Upper lobe of left lung (tissue), 6 donors: Measurements from ENCODE around the gene FIBCD1. TPM values are rescaled to one million over a fixed set of nuclear protein-coding genes. Genes with fewer than 3 reads are reported as not detected.

Experiments
- ATAC-seq, 2 donors: fragments of 200-7000 bp; cut with Tn5 transposase; one replicate each; pipeline ENCODE4 v1.9.1; 2022; ENCODE audit warnings: mild to moderate bottlenecking in 2 of 2, moderate library complexity in 2 of 2; ENCODE audit not compliant: low FRiP score in 2 of 2
- DNase-seq, 2 donors: peaks; one replicate each; pipeline ENCODE4 v3.0.0-alpha.2; 2019 to 2020
- H3K27ac ChIP-seq, 4 donors: fragments of 200-600 bp; sonication (generic); one replicate each; pipeline ENCODE4 v1.5.1; 2016 to 2019
- H3K27me3 ChIP-seq, 4 donors: fragments of 200-600 bp; sonication (generic); one replicate each; pipeline ENCODE4 v1.5.1; 2017 to 2019
- H3K36me3 ChIP-seq, 4 donors: fragments of 200-600 bp; sonication (generic); one replicate each; pipeline ENCODE4 v1.5.1; 2016 to 2019
- H3K4me1 ChIP-seq, 4 donors: fragments of 200-600 bp; sonication (generic); one replicate each; pipeline ENCODE4 v1.5.1; 2018 to 2019
- H3K4me3 ChIP-seq, 4 donors: fragments of 200-600 bp; sonication (generic); one replicate each; pipeline ENCODE4 v1.5.1; 2017 to 2019; ENCODE audit warnings: mild to moderate bottlenecking in 2 of 4, moderate library complexity in 1 of 4
- H3K9me3 ChIP-seq, 4 donors: fragments of 200-600 bp; sonication (generic); one replicate each; pipeline ENCODE4 v1.5.1; 2018 to 2019
- CTCF ChIP-seq, 6 experiments: fragments of 450-650 bp in 4 of 6; fragments of 200-600 bp in 2 of 6; sonication (generic) in 2 of 6; IDR thresholded peaks; one replicate each; pipeline ENCODE4 v1.5.1; 2016 to 2019; ENCODE audit warnings: antibody characterized with exemption in 6 of 6
- EP300 ChIP-seq, 4 donors: sonication (generic); formaldehyde crosslinking; IDR thresholded peaks; one replicate each; pipeline ENCODE4 v1.5.1; 2017; ENCODE audit warnings: antibody characterized with exemption in 4 of 4, control low read depth in 2 of 4
- POLR2A ChIP-seq, 4 donors: fragments of 450-650 bp; IDR thresholded peaks; one replicate each; pipeline ENCODE4 v1.5.1; 2016 to 2017; ENCODE audit warnings: antibody characterized with exemption in 4 of 4, mild to moderate bottlenecking in 2 of 4
- POLR2AphosphoS5 ChIP-seq, 2 donors: sonication (generic); formaldehyde crosslinking; IDR thresholded peaks; one replicate each; pipeline ENCODE4 v1.5.1; 2017; ENCODE audit warnings: antibody characterized with exemption in 2 of 2
- WGBS, 2 donors: methylation state at CpG; one replicate each; pipeline ENCODE4 v1.1.5; 2017 to 2018; 5-methylcytosine and 5-hydroxymethylcytosine counted together
- total RNA-seq, 6 donors: library from RNA; depleted of rRNA in 4 of 6; stranded (reverse); fragments of >200 nt in 4 of 6; gene quantifications; one replicate each; pipeline versions ENCODE4 v1.1.0 to v1.2.1, GENCODE V29; 2016 to 2021
- donor health status: DM: no; HTN: no; CAD: no; lungs with moderate emphysema.
- donor health status: DM: no; HTN: yes; CAD: no; lungs with severe emphysema.

The FIBCD1 gene
- total RNA-seq, 6 donors from 2014 or later = 0.30 to 15.8 (median 4.1) TPM

GRCh38 chr9:130881516-130881915, 57.5 kb downstream of the FIBCD1 start:
- H3K4me1 ChIP-seq = no peaks in the 10 kb centered on the region
- TF ChIP-seq POLR2AphosphoS5 (IDR thresholded peaks at IDR 0.05) (no peak), POLR2A (IDR thresholded peaks at IDR 0.05) (no peak), CTCF (IDR thresholded peaks at IDR 0.05) (no peak), EP300 (IDR thresholded peaks at IDR 0.05) (no peak)
- ATAC-seq (no peak), DNase-seq (no peak)
- H3K27ac ChIP-seq = no peak overlapping the region
- H3K36me3 ChIP-seq = peaks cover 35 to 88% (median 82%) of the 10 kb centered on the region in 4 donors
- 92 to 93% methylated on average over 6 of the region's 6 CpGs for WGBS, 2 donors
- no peaks in the 10 kb centered on the region for H3K27me3 ChIP-seq
- H3K9me3 ChIP-seq = no peaks in the 10 kb centered on the region
- H3K4me3 ChIP-seq = no peak overlapping the region

DNA sequence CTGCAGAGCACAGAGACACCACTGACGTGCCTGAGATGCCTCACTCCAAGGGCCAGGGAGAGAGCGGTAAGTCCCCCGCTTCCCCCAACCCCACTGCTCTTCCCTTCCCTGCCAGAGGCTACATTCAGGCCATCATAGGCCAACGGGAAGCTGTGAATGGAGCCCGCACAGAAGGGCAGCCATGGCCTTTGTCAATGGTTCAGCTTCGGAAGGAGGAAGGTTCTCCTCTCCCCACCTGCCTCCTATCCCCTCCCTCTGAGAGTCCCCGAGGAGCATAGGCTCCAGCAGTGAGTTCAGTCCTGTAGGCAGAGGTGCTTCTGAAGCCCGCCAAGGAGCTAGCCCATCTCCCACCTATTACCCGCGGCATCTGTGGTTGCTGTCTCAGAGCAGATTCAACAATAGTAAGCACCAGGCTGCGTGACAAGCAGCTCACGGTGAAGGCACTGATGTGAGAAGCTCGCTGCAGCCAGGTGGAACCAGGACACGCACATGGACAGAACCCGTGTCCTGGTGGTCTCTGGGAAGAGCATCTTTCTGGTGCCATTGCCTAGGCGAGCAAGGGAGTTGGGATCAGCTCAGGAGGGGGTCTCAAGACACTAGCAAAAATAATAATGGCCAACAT, 58.3 kb downstream of the FIBCD1 start:
- no peaks in the 10 kb centered on the region for H3K27me3 ChIP-seq
- peaks cover 31 to 86% (median 77%) of the 10 kb centered on the region in 4 donors for H3K36me3 ChIP-seq
- 93 to 96% methylated on average over 8 to 14 of the region's 16 CpGs for WGBS, 2 donors
- H3K4me1 ChIP-seq = no peaks in the 10 kb centered on the region
- ATAC-seq (no peak), DNase-seq (no peak)
- H3K4me3 ChIP-seq = no peak overlapping the region
- no peaks in the 10 kb centered on the region for H3K9me3 ChIP-seq
- no peak overlapping the region for H3K27ac ChIP-seq
- TF ChIP-seq EP300 (IDR thresholded peaks at IDR 0.05) (no peak), POLR2AphosphoS5 (IDR thresholded peaks at IDR 0.05) (no peak), CTCF (IDR thresholded peaks at IDR 0.05) (no peak), POLR2A (IDR thresholded peaks at IDR 0.05) (no peak)

DNA sequence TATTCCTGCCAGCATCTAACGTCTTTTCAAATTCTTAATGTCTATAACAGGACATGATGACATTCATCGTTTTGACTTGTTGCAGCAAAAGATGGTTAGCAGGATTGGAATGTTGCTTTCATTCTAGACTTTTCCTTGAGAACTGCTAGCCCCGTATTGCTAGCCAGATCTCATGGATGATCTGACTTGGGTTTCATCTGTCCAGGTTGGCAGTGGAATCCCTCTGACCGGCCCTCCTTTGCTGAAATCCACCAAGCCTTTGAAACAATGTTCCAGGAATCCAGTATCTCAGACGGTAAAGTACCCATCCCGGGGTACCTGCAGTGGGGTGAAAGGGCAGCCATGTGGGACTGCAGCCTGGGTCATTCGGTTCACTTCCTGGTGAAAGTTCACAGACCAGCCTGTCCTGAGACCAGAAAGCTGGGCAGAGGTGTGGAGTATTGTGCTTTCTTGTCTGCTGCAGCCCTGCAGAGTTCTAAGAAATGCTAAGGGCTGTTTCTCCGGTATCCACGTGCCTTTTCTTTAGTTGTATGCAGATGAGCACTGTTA, 59.1 kb downstream of the FIBCD1 start:
- no peaks in the 10 kb centered on the region for H3K27me3 ChIP-seq
- no peak for DNase-seq
- no peaks in the 10 kb centered on the region for H3K9me3 ChIP-seq
- no peak overlapping the region for H3K4me3 ChIP-seq
- ATAC-seq = no peak
- no peak for TF ChIP-seq CTCF (IDR thresholded peaks at IDR 0.05)
- TF ChIP-seq POLR2AphosphoS5 (IDR thresholded peaks at IDR 0.05) = no peak
- no peak for TF ChIP-seq POLR2A (IDR thresholded peaks at IDR 0.05)
- TF ChIP-seq EP300 (IDR thresholded peaks at IDR 0.05) = no peak
- WGBS, 2 donors = 90 to 92% methylated on average over 9 of the region's 9 CpGs
- no peaks in the 10 kb centered on the region for H3K4me1 ChIP-seq
- H3K36me3 ChIP-seq = peaks cover 28 to 86% (median 76%) of the 10 kb centered on the region in 4 donors
- H3K27ac ChIP-seq = no peak overlapping the region

DNA sequence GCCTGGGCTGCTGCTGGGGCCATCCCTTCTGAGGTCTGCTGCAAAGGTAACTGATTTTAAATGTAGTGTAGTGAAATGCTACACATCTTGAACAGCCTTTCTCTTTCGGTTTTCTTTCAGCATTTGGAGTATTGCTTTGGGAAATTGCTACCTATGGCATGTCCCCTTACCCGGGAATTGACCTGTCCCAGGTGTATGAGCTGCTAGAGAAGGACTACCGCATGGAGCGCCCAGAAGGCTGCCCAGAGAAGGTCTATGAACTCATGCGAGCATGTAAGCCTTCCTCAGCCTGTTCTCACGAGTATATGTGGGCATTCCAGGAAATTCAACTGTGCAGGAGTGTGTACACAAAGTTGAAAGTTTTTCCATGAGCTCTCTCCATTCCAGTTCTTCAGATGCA, 60.8 kb downstream of the FIBCD1 start:
- no peak overlapping the region for H3K27ac ChIP-seq
- no peaks in the 10 kb centered on the region for H3K9me3 ChIP-seq
- 91 to 100% methylated on average over 6 of the region's 6 CpGs for WGBS, 2 donors
- H3K4me1 ChIP-seq = no peaks in the 10 kb centered on the region
- TF ChIP-seq POLR2AphosphoS5 (IDR thresholded peaks at IDR 0.05) = no peak
- TF ChIP-seq CTCF (IDR thresholded peaks at IDR 0.05) = no peak
- no peak for TF ChIP-seq POLR2A (IDR thresholded peaks at IDR 0.05)
- DNase-seq = no peak
- H3K27me3 ChIP-seq = no peaks in the 10 kb centered on the region
- H3K36me3 ChIP-seq = peaks cover 27 to 86% (median 75%) of the 10 kb centered on the region in 4 donors
- ATAC-seq = no peak
- no peak overlapping the region for H3K4me3 ChIP-seq

DNA sequence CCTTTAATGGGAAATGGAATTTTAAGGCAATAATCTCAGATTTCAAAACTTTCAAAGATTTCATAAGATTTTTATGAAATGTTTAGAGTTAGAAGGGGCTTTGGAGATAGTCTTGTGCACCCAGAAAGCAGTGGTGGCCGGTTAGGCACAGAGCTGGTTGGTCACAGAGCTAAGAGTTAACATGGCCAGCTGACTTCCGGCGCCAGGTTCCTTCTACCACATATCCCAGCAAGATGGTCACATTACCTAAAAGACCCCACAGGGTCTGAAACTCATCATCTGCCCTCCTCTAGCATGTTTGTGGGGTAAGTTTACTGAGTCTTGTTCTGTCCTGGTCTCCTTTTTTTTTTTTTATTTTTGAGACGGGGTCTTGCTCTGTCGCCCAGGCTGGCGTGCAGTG, 61.7 kb downstream of the FIBCD1 start:
- no peaks in the 10 kb centered on the region for H3K27me3 ChIP-seq
- no peak overlapping the region for H3K27ac ChIP-seq
- DNase-seq = no peak
- no peaks in the 10 kb centered on the region for H3K4me1 ChIP-seq
- no peak for ATAC-seq
- 95 to 98% methylated on average over 6 of the region's 6 CpGs for WGBS, 2 donors
- peaks cover 27 to 86% (median 77%) of the 10 kb centered on the region in 4 donors for H3K36me3 ChIP-seq
- no peaks in the 10 kb centered on the region for H3K9me3 ChIP-seq
- TF ChIP-seq EP300 (IDR thresholded peaks at IDR 0.05) (no peak), POLR2AphosphoS5 (IDR thresholded peaks at IDR 0.05) (no peak), CTCF (IDR thresholded peaks at IDR 0.05) (no peak), POLR2A (IDR thresholded peaks at IDR 0.05) (no peak)
- H3K4me3 ChIP-seq = no peak overlapping the region
